HEK293 (cell line): ENCODE data around the gene LRFN4.

ENCODE experiments used
- CTCF ChIA-PET: fragments of 350-600 bp; formaldehyde crosslinking; extraction: SDS; loops from one replicate; lab custom pipeline; 2021; ENCODE audit warnings: antibody characterized with exemption; lab: Yijun Ruan, JAX
- POLR2A ChIA-PET: fragments of 300-600 bp; formaldehyde crosslinking; extraction: SDS; loops from one replicate; lab custom pipeline; 2020; ENCODE audit warnings: antibody characterized with exemption, inconsistent platforms; lab: Yijun Ruan, JAX
- H3K27ac ChIP-seq: fragments of 200-500 bp; sonication (Bioruptor generic); 2 replicates; pipeline ENCODE4 v1.5.1; 2014; ENCODE audit warnings: low read depth, low read length, control low read depth, inconsistent platforms; ENCODE audit errors: extremely low read depth
- H3K36me3 ChIP-seq, 2 experiments: fragments of 200-500 bp in 1 of 2; sonication (Bioruptor generic) in 1 of 2; 1 replicate in 1 of 2; 2 replicates in 1 of 2; pipeline ENCODE4 v1.5.1; 2014 to 2017; ENCODE audit warnings: inconsistent platforms in 2 of 2, low read length in 2 of 2; ENCODE audit not compliant: control insufficient read depth in 2 of 2, insufficient read depth in 1 of 2
- H3K4me1 ChIP-seq: fragments of 200-500 bp; sonication (Bioruptor generic); 2 replicates; pipeline ENCODE4 v1.5.1; 2014; ENCODE audit warnings: mild to moderate bottlenecking, low read length, inconsistent platforms; ENCODE audit not compliant: control insufficient read depth, insufficient read depth
- H3K4me3 ChIP-seq: 2 replicates; pipeline ENCODE4 v1.5.1; 2011; ENCODE audit warnings: low read depth, mild to moderate bottlenecking, control low read depth, low read length, moderate library complexity
- H3K9me3 ChIP-seq: fragments of 200-500 bp; sonication (Bioruptor generic); 2 replicates; pipeline ENCODE4 v1.5.1; 2014; ENCODE audit warnings: low read depth, low read length, inconsistent platforms; ENCODE audit not compliant: control insufficient read depth, insufficient read depth
- TRIM28 ChIP-seq: IDR thresholded peaks from 2 replicates; pipeline ENCODE4 v1.6.1; 2011; ENCODE audit warnings: low read length, control low read depth, borderline replicate concordance
- ZIC2 ChIP-seq: fragments of 450-650 bp; formaldehyde crosslinking; IDR thresholded peaks from 2 replicates; pipeline ENCODE4 v1.5.1; 2016; ENCODE audit warnings: missing biosample characterization, missing genetic modification characterization
- ZNF2 ChIP-seq: fragments of 450-650 bp; formaldehyde crosslinking; IDR thresholded peaks from 2 replicates; pipeline ENCODE4 v1.5.1; 2016; ENCODE audit warnings: missing biosample characterization, missing genetic modification characterization
- ZNF416 ChIP-seq: fragments of 450-650 bp; formaldehyde crosslinking; IDR thresholded peaks from 2 replicates; pipeline ENCODE4 v1.5.1; 2016; ENCODE audit warnings: missing biosample characterization, missing genetic modification characterization
- ZNF768 ChIP-seq: fragments of 450-650 bp; formaldehyde crosslinking; IDR thresholded peaks from 2 replicates; pipeline ENCODE4 v1.5.1; 2018; ENCODE audit warnings: missing biosample characterization, mild to moderate bottlenecking, missing genetic modification characterization
- ZNF776 ChIP-seq: fragments of 450-650 bp; formaldehyde crosslinking; IDR thresholded peaks from 2 replicates; pipeline ENCODE4 v1.5.0; 2017; ENCODE audit warnings: missing biosample characterization, missing genetic modification characterization, borderline replicate concordance
- ZSCAN23 ChIP-seq: fragments of 450-650 bp; formaldehyde crosslinking; IDR thresholded peaks from 2 replicates; pipeline ENCODE4 v1.5.1; 2016; ENCODE audit warnings: missing biosample characterization, missing genetic modification characterization
- TF ChIP-seq, protein P1 (sequence below): sonication (generic); formaldehyde crosslinking; IDR thresholded peaks from 2 replicates; pipeline ENCODE4 v1.8.1; 2022; ENCODE audit warnings: mild to moderate bottlenecking, moderate library complexity, missing genetic modification reagents
- TF ChIP-seq, protein P2 (sequence below): fragments of 450-650 bp; formaldehyde crosslinking; IDR thresholded peaks from 2 replicates; pipeline ENCODE4 v1.5.1; 2016; ENCODE audit warnings: missing biosample characterization, missing genetic modification characterization, borderline replicate concordance
- TF ChIP-seq, protein P3 (sequence below): fragments of 450-650 bp; formaldehyde crosslinking; conservative IDR thresholded peaks from 2 replicates; pipeline ENCODE4 v1.5.1; 2016; ENCODE audit warnings: low read depth, missing biosample characterization, missing genetic modification characterization
- TF ChIP-seq, protein P4 (sequence below): fragments of 450-650 bp; formaldehyde crosslinking; IDR thresholded peaks from 2 replicates; pipeline ENCODE4 v1.5.1; 2016; ENCODE audit warnings: missing biosample characterization, missing genetic modification characterization

LRFN4 gene

DNA sequence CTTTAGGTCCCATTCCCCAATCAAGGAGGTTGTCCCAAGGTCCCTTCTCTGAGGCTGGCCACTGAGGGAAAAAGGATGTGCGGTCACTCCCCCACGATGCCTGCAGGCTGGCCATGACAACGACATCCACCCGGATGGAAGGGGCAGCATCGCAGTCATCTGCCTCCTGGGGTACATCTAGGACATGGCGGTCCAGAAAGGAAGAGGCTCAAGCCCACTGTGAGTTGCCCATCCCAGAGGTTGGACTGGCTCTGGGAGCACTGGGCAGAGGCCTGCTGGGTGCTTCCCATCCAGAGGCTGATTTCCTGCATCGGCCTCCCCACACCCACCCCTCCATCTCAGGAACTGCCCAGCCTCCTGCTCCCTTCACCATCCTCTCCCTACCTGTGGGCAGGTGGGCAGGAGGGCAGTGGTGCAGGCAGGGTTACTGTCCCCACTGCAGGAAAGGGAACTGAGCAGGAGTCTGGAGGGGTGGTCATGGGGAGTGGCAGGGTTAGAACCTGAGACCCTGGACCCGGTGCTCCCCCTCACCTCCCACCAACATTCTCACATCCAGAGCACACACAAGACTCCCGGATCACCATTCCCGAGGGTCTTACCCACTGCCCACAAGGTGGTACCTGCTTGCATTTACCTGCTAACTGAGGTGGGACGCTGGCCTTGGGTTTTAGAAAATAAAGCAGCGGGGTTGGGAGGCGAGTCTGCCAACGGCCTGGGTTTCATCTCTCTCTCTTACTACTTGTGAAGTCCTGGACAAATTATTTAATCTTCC is 9.2 kb upstream of the LRFN4 start (continued):
- TF ChIP-seq, protein P1, sequence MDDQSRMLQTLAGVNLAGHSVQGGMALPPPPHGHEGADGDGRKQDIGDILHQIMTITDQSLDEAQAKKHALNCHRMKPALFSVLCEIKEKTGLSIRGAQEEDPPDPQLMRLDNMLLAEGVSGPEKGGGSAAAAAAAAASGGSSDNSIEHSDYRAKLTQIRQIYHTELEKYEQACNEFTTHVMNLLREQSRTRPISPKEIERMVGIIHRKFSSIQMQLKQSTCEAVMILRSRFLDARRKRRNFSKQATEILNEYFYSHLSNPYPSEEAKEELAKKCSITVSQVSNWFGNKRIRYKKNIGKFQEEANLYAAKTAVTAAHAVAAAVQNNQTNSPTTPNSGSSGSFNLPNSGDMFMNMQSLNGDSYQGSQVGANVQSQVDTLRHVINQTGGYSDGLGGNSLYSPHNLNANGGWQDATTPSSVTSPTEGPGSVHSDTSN (CRISPR knock-in tag) = no peak

DNA sequence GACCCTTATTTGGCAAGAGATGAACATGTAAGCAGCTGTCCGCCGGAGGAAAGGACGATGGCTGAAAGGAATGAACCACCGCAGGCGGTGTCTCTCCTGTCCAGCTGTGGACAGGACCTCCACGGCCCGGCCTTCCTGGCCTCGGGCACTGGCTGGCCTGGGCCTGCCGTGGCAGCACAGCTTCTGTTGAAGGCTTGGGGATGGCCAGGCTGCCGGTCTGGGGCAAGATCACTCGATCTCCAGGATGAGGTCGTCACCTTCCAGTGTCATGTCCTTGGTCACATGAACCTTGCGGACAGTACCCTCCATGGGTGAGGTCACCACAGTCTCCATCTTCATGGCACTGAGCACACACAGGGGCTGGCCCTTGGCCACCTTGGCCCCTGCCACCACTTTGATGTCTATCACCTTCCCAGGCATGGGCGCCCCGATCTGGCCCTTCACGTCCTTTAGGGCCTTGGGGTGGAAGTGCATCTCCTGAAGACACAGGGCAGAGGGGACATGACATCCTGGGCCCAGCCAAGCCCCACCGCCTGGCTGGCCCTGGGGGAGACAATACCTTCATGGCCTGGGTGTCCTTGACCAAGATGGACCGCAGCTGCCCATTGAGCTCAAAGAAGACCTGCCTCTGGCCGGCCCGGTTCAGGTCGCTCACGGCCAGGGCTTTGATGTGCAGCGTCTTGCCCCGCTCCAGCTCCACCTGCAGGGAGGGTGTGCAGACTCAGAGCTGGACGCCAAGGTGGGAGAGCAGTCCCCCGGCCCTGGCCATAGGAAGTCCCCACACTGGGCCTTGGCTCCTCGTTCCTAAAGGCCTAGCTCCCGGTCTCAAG is 8.0 kb upstream of the LRFN4 start:
- CTCF ChIA-PET = interaction anchor here (0.6 to 0.9 kb wide), 3 partner anchors 8 to 125 kb away, joined by 3 to 5 read pairs (median 3); no protein-coding TSS in a partner anchor

DNA sequence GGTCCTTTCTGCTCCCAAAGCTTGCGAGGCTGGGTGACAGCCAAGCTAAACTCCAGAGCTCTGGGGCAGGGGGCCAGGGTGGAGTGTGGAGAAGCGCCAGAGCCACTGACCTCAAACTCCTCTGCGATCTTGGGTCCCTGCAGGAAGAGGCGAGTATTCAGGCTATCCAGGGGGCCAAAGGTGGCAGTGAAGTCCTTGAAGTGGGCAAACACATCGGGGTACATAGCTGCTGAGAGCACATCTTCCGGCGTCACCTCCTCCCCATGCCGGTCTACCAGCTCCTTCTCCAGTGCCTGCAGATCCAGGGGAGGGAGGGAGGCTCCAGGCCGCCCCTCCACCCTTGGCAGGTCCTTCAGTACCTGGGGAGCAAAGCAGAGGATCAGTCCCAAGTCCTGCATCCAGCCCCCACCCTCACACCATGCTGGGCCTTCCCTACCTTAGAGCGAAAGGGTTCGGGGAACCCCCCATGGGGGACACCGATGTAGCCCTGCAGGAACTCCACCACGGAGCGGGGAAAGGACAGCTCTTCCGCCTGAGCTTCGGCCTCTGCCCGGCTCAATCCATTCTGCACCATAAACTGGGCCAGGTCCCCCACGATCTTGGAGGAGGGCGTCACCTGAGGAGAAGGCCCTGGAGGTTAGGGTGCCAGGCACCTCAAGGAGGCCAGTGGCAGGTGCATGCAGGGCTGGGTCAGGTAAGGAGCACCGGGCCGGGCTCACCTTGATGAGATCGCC is 7.2 kb upstream of the LRFN4 start:
- no peaks in the 10 kb centered on the region for H3K4me1 ChIP-seq
- POLR2A ChIA-PET = interaction anchor here (1.0 kb wide), 1 partner anchor 12 kb away, joined by 10 read pairs; no protein-coding TSS in a partner anchor
- H3K36me3 ChIP-seq = peaks cover 0 to 58% of the 10 kb centered on the region in 2 experiments; a peak in 1 of 3 replicates
- TF ChIP-seq ZNF2 (tag by site-specific recombination) (no peak), ZNF768 (no peak), ZNF776 (tag by site-specific recombination) (no peak), ZIC2 (tag by site-specific recombination) (no peak)
- TF ChIP-seq, protein P2, sequence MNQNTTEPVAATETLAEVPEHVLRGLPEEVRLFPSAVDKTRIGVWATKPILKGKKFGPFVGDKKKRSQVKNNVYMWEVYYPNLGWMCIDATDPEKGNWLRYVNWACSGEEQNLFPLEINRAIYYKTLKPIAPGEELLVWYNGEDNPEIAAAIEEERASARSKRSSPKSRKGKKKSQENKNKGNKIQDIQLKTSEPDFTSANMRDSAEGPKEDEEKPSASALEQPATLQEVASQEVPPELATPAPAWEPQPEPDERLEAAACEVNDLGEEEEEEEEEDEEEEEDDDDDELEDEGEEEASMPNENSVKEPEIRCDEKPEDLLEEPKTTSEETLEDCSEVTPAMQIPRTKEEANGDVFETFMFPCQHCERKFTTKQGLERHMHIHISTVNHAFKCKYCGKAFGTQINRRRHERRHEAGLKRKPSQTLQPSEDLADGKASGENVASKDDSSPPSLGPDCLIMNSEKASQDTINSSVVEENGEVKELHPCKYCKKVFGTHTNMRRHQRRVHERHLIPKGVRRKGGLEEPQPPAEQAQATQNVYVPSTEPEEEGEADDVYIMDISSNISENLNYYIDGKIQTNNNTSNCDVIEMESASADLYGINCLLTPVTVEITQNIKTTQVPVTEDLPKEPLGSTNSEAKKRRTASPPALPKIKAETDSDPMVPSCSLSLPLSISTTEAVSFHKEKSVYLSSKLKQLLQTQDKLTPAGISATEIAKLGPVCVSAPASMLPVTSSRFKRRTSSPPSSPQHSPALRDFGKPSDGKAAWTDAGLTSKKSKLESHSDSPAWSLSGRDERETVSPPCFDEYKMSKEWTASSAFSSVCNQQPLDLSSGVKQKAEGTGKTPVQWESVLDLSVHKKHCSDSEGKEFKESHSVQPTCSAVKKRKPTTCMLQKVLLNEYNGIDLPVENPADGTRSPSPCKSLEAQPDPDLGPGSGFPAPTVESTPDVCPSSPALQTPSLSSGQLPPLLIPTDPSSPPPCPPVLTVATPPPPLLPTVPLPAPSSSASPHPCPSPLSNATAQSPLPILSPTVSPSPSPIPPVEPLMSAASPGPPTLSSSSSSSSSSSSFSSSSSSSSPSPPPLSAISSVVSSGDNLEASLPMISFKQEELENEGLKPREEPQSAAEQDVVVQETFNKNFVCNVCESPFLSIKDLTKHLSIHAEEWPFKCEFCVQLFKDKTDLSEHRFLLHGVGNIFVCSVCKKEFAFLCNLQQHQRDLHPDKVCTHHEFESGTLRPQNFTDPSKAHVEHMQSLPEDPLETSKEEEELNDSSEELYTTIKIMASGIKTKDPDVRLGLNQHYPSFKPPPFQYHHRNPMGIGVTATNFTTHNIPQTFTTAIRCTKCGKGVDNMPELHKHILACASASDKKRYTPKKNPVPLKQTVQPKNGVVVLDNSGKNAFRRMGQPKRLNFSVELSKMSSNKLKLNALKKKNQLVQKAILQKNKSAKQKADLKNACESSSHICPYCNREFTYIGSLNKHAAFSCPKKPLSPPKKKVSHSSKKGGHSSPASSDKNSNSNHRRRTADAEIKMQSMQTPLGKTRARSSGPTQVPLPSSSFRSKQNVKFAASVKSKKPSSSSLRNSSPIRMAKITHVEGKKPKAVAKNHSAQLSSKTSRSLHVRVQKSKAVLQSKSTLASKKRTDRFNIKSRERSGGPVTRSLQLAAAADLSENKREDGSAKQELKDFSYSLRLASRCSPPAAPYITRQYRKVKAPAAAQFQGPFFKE (tag by site-specific recombination) = no peak
- TF ChIP-seq, protein P3, sequence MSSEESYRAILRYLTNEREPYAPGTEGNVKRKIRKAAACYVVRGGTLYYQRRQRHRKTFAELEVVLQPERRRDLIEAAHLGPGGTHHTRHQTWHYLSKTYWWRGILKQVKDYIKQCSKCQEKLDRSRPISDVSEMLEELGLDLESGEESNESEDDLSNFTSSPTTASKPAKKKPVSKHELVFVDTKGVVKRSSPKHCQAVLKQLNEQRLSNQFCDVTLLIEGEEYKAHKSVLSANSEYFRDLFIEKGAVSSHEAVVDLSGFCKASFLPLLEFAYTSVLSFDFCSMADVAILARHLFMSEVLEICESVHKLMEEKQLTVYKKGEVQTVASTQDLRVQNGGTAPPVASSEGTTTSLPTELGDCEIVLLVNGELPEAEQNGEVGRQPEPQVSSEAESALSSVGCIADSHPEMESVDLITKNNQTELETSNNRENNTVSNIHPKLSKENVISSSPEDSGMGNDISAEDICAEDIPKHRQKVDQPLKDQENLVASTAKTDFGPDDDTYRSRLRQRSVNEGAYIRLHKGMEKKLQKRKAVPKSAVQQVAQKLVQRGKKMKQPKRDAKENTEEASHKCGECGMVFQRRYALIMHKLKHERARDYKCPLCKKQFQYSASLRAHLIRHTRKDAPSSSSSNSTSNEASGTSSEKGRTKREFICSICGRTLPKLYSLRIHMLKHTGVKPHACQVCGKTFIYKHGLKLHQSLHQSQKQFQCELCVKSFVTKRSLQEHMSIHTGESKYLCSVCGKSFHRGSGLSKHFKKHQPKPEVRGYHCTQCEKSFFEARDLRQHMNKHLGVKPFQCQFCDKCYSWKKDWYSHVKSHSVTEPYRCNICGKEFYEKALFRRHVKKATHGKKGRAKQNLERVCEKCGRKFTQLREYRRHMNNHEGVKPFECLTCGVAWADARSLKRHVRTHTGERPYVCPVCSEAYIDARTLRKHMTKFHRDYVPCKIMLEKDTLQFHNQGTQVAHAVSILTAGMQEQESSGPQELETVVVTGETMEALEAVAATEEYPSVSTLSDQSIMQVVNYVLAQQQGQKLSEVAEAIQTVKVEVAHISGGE (tag by site-specific recombination) = no peak
- TF ChIP-seq, protein P4, sequence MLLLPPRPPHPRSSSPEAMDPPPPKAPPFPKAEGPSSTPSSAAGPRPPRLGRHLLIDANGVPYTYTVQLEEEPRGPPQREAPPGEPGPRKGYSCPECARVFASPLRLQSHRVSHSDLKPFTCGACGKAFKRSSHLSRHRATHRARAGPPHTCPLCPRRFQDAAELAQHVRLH = no peak
- CTCF ChIA-PET = interaction anchor here (0.6 to 0.9 kb wide), 3 partner anchors 34 to 270 kb away, joined by 3 to 5 read pairs (median 3); partner anchors contain the start of gene KDM2A
- H3K4me3 ChIP-seq = no peak overlapping the region
- H3K9me3 ChIP-seq = no peaks in the 10 kb centered on the region
- no peak overlapping the region for H3K27ac ChIP-seq

More for the DNA sequence above, 8.0 kb upstream of the LRFN4 start:
- Histone ChIP-seq H3K36me3 (peaks cover 0 to 61% of the 10 kb centered on the region in 2 experiments; a peak in 1 of 3 replicates), H3K9me3 (no peaks in the 10 kb centered on the region), H3K27ac (no peak overlapping the region), H3K4me3 (no peak overlapping the region), H3K4me1 (no peaks in the 10 kb centered on the region)
- TF ChIP-seq ZNF416 (tag by site-specific recombination) (no peak), TRIM28 (no peak), ZSCAN23 (no peak)
- TF ChIP-seq, protein P3 (tag by site-specific recombination) = no peak
- POLR2A ChIA-PET = interaction anchor here (1.0 kb wide), 1 partner anchor 11 kb away, joined by 10 read pairs; no protein-coding TSS in a partner anchor
